HG03066 (cell line): ENCODE measurements around the gene CCDC110.
A peak's percentile ranks its signal among the peaks of the same experiment; 100 is the strongest.

Experiments used
- ATAC-seq: cut with Tn5 transposase; IDR thresholded peaks from one replicate; pipeline ENCODE4 v1.9.1; 2021; ENCODE audit warnings: low read depth; ENCODE audit not compliant: unreplicated experiment

CCDC110 gene

GRCh38 chr4:185473247-185473646 is 1.7 kb upstream of the CCDC110 start:
- no peak for ATAC-seq

- peak; percentile 25 for ATAC-seq
These were observed 590 bp upstream of the CCDC110 start for GRCh38 chr4:185472103-185472542.

GRCh38 chr4:185470501-185471195 is 885 bp downstream of the CCDC110 start:
- ATAC-seq = no peak

- no peak for ATAC-seq
These were observed 1.9 kb downstream of the CCDC110 start for GRCh38 chr4:185469580-185470154.

- ATAC-seq = no peak
These were observed 2.5 kb downstream of the CCDC110 start for GRCh38 chr4:185468999-185469398.

- no peak for ATAC-seq
These were observed 3.5 kb downstream of the CCDC110 start for GRCh38 chr4:185467991-185468390.

GRCh38 chr4:185467101-185467500 is 4.4 kb downstream of the CCDC110 start:
- ATAC-seq = no peak

GRCh38 chr4:185465707-185466106 is 5.8 kb downstream of the CCDC110 start:
- ATAC-seq = no peak

- no peak for ATAC-seq
These were observed 6.6 kb downstream of the CCDC110 start for GRCh38 chr4:185464887-185465286.

GRCh38 chr4:185464183-185464582 is 7.3 kb downstream of the CCDC110 start:
- ATAC-seq = no peak

- ATAC-seq = no peak
These were observed 8.0 kb downstream of the CCDC110 start for GRCh38 chr4:185463541-185463940.

- no peak for ATAC-seq
These were observed 10.0 kb downstream of the CCDC110 start for GRCh38 chr4:185461565-185461964.

- no peak for ATAC-seq
These were observed 14.4 kb downstream of the CCDC110 start for GRCh38 chr4:185457136-185457535.

- ATAC-seq = no peak
These were observed 15.4 kb downstream of the CCDC110 start for GRCh38 chr4:185456131-185456530.

GRCh38 chr4:185445209-185445608 is 26.3 kb downstream of the CCDC110 start:
- no peak for ATAC-seq

- no peak for ATAC-seq
These were observed 30.1 kb downstream of the CCDC110 start for GRCh38 chr4:185441479-185441878.

- no peak for ATAC-seq
These were observed 33.7 kb downstream of the CCDC110 start for GRCh38 chr4:185437809-185438208.

- no peak for ATAC-seq
These were observed 36.1 kb downstream of the CCDC110 start for GRCh38 chr4:185435466-185435865.

- ATAC-seq = no peak
These were observed 41.9 kb downstream of the CCDC110 start for GRCh38 chr4:185429660-185430059.

GRCh38 chr4:185426960-185427688 is 44.4 kb downstream of the CCDC110 start:
- ATAC-seq = no peak

- ATAC-seq = peak; percentile 90
These were observed 45.7 kb downstream of the CCDC110 start, which contains the start of gene UFSP2 for GRCh38 chr4:185425647-185426352. UFSP2 (minus strand) TSS chr4:185425964; CDS start chr4:185425868, 96 bp downstream.
